PC-9 (cell line): ENCODE data around the gene IGF2. TPM values are rescaled to one million over a fixed set of nuclear protein-coding genes. Genes with fewer than 3 reads are reported as not detected.

Experiments used
- BruUV-seq: library from RNA; stranded (reverse); fragments of 400-500 nt; replicated peaks from 2 replicates; lab custom pipeline; 2021; lab: Mats Ljungman, UMichigan
- CTCF ChIA-PET: fragments of 300-600 bp; sonication (Branson Sonifier 250); formaldehyde crosslinking; loops from one replicate; lab custom pipeline; 2022; ENCODE audit warnings: antibody characterized with exemption; lab: Charles Lee
- POLR2A ChIA-PET: fragments of 300-600 bp; sonication (Branson Sonifier 250); formaldehyde crosslinking; loops from one replicate; lab custom pipeline; 2022; ENCODE audit warnings: antibody characterized with exemption; ENCODE audit not compliant: unreplicated experiment; lab: Charles Lee
- DNase-seq, 2 experiments: peaks; one replicate each; pipeline versions ENCODE4 v3.0.0 to v3.0.0-alpha.2; 2015 to 2022; ENCODE audit warnings: mixed read lengths in 1 of 2
- H2AFZ ChIP-seq: fragments of 200-600 bp; sonication (generic); 2 replicates; pipeline ENCODE4 v1.8.1; 2017; ENCODE audit warnings: antibody characterized with exemption
- H3F3A ChIP-seq: fragments of 200-600 bp; sonication (generic); 2 replicates; pipeline ENCODE4 v1.8.1; 2017; ENCODE audit warnings: antibody characterized with exemption, mild to moderate bottlenecking, low read depth; ENCODE audit not compliant: insufficient read depth
- H3K27ac ChIP-seq: fragments of 200-600 bp; sonication (generic); 2 replicates; pipeline ENCODE4 v1.6.1; 2016; ENCODE audit warnings: mixed run types
- H3K27me3 ChIP-seq: fragments of 200-600 bp; sonication (generic); 2 replicates; pipeline ENCODE4 v1.6.1; 2016; ENCODE audit warnings: low read depth, mixed run types; ENCODE audit not compliant: insufficient read depth
- H3K36me3 ChIP-seq: fragments of 200-600 bp; sonication (generic); 2 replicates; pipeline ENCODE4 v1.6.1; 2016; ENCODE audit warnings: low read depth, mixed run types
- H3K4me1 ChIP-seq: fragments of 200-600 bp; sonication (generic); replicated peaks from 2 replicates; pipeline ENCODE4 v1.6.1; 2016; ENCODE audit warnings: mixed run types; ENCODE audit not compliant: insufficient read depth
- H3K4me2 ChIP-seq: fragments of 200-600 bp; sonication (generic); 2 replicates; pipeline ENCODE4 v1.6.1; 2017; ENCODE audit warnings: mixed run types
- H3K4me3 ChIP-seq: fragments of 200-600 bp; sonication (generic); 2 replicates; pipeline ENCODE4 v1.6.1; 2016; ENCODE audit warnings: mixed run types
- H3K79me2 ChIP-seq: fragments of 200-600 bp; sonication (generic); 2 replicates; pipeline ENCODE4 v1.6.1; 2017; ENCODE audit warnings: low read depth, mixed run types
- H3K9me2 ChIP-seq: fragments of 200-600 bp; sonication (generic); 2 replicates; pipeline ENCODE4 v1.8.1; 2017; ENCODE audit warnings: mild to moderate bottlenecking; ENCODE audit not compliant: insufficient read depth
- H3K9me3 ChIP-seq: fragments of 200-600 bp; sonication (generic); 2 replicates; pipeline ENCODE4 v1.8.1; 2016; ENCODE audit warnings: low read depth; ENCODE audit not compliant: insufficient read depth
- H4K20me1 ChIP-seq: fragments of 200-600 bp; sonication (generic); 2 replicates; pipeline ENCODE4 v1.8.1; 2017; ENCODE audit not compliant: insufficient read depth
- CTCF ChIP-seq: fragments of 200-600 bp; sonication (generic); conservative IDR thresholded peaks from 2 replicates; pipeline ENCODE4 v1.6.1; 2017; ENCODE audit warnings: mixed run types, antibody characterized with exemption, mild to moderate bottlenecking, moderate library complexity
- EZH2 ChIP-seq: fragments of 200-600 bp; sonication (generic); IDR thresholded peaks from 2 replicates; pipeline ENCODE4 v1.8.0; 2017; ENCODE audit warnings: antibody characterized with exemption, low read depth
- intact Hi-C: fragments of 100-400 bp; cut with micrococcal nuclease; formaldehyde crosslinking; loops from one replicate; pipeline ENCODE4 v1.10.0; 2022; ENCODE audit not compliant: unreplicated experiment
- total RNA-seq: library from RNA; stranded (reverse); gene quantifications from 2 replicates; pipeline ENCODE4 v1.2.3, GENCODE V29; 2021

IGF2 gene
- total RNA-seq, 1 experiment from 2014 or later, result 0.24 TPM

- no peaks in the 10 kb centered on the region for H3K9me3 ChIP-seq
- no peaks in the 10 kb centered on the region for H3F3A ChIP-seq
- DNase-seq, result no peak
- no peaks in the 10 kb centered on the region for H3K9me2 ChIP-seq
- no peak overlapping the region for H3K27ac ChIP-seq
- TF ChIP-seq EZH2 (no peak), CTCF (no peak)
- no peak overlapping the region for H3K4me2 ChIP-seq
- no peak overlapping the region for H3K4me3 ChIP-seq
- H2AFZ ChIP-seq, result no peak overlapping the region
- no peaks in the 10 kb centered on the region for H3K36me3 ChIP-seq
- no peaks in the 10 kb centered on the region for H3K79me2 ChIP-seq
- H3K4me1 ChIP-seq, result no peaks in the 10 kb centered on the region
- CTCF ChIA-PET, result interaction anchor here (0.6 kb wide), 1 partner anchor 470 kb away, joined by 10 read pairs; no protein-coding TSS in a partner anchor
- BruUV-seq, result no TSS peak
- POLR2A ChIA-PET, result no interaction called here
- no peaks in the 10 kb centered on the region for H3K27me3 ChIP-seq
- H4K20me1 ChIP-seq, result no peaks in the 10 kb centered on the region
- intact Hi-C loops, result no loop called here
Measured at GRCh38 chr11:2109541-2110019, 29.6 kb downstream of the IGF2 start.

GRCh38 chr11:2108675-2109491, 30.3 kb downstream of the IGF2 start:
- Histone ChIP-seq H3F3A (no peaks in the 10 kb centered on the region), H3K27ac (no peak overlapping the region), H3K27me3 (no peaks in the 10 kb centered on the region), H2AFZ (no peak overlapping the region), H3K4me2 (no peak overlapping the region), H3K9me3 (no peaks in the 10 kb centered on the region), H4K20me1 (no peaks in the 10 kb centered on the region), H3K79me2 (no peaks in the 10 kb centered on the region), H3K4me3 (no peak overlapping the region), H3K4me1 (no peaks in the 10 kb centered on the region), H3K36me3 (no peaks in the 10 kb centered on the region), H3K9me2 (no peaks in the 10 kb centered on the region)
- intact Hi-C loops, result no loop called here
- TF ChIP-seq CTCF (no peak), EZH2 (no peak)
- no TSS peak for BruUV-seq
- ChIA-PET POLR2A (no interaction called here), CTCF (interaction anchor here (0.6 kb wide), 1 partner anchor 469 kb away, joined by 10 read pairs; no protein-coding TSS in a partner anchor)
- no peak for DNase-seq

DNA sequence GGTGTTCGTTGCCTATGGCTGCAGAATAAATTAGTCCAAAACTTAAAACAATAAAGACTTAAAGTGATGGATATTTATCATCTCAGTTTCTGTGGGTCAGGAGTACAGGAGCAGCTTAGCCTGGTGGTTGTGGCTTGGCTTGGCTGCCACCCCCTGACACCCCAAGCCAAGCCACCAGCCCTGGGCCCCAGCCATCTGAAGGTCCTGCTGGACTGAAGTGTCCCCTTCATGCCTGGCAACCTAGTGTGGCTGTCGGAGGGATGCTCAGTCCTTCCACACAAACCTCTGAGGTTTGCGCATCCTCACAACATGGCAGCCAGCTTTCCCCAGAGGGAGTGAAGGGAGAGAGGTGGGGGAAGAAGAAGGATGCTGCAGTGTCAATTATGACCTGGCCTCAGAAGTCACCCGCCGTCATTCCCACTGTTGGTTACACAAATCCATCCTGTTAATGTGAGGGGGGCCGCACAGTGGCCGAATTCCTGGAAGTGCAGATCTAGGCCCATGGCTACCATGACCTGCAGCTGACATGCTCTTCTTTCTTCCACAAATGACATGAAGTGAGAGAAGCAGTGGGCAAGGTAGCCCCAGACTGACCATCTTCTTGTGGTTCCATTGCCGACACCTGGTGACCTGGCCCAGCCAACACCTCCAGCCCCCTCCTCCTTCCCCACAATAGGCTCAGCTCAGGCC, 31.1 kb downstream of the IGF2 start:
- Histone ChIP-seq H3K27ac (no peak overlapping the region), H3K9me3 (no peaks in the 10 kb centered on the region), H3K4me2 (no peak overlapping the region), H3K4me1 (no peaks in the 10 kb centered on the region), H3K79me2 (no peaks in the 10 kb centered on the region), H3K36me3 (no peaks in the 10 kb centered on the region), H2AFZ (no peak overlapping the region), H3K9me2 (no peaks in the 10 kb centered on the region), H3F3A (no peaks in the 10 kb centered on the region), H3K4me3 (no peak overlapping the region), H3K27me3 (no peaks in the 10 kb centered on the region), H4K20me1 (no peaks in the 10 kb centered on the region)
- ChIA-PET CTCF (no interaction called here), POLR2A (interaction anchor here (0.6 kb wide), 1 partner anchor 31 kb away, joined by 4 read pairs; no protein-coding TSS in a partner anchor)
- BruUV-seq, result no TSS peak
- TF ChIP-seq EZH2 (no peak), CTCF (no peak)
- no peak for DNase-seq
- intact Hi-C loops, result no loop called here
